Activated T-helper 1 cell treated with anti-CD3 and anti-CD28 coated beads, Interleukin-12 subunit alpha, Interleukin-12 subunit beta, Interleukin-2, Interleukin-4 antibody, amounts not matched to agents 30 ng/mL and 10 ng/mL and 1 ng/mL, durations not matched to agents 14 hours and 24 hours and 36 hours (primary cell): ENCODE results near the gene BCKDHB. TPM values are rescaled to one million over a fixed set of nuclear protein-coding genes. Genes with fewer than 3 reads are reported as not detected.

ENCODE experiments used
- DNase-seq: peaks from one replicate; pipeline ENCODE4 v3.0.0; 2021; ENCODE audit warnings: low spot score
- H3K27ac Mint-ChIP-seq: one replicate; pipeline ENCODE4 v1.8.0; 2021; ENCODE audit warnings: mild to moderate bottlenecking, mixed read lengths
- H3K27me3 Mint-ChIP-seq: one replicate; pipeline ENCODE4 v1.8.0; 2022; ENCODE audit warnings: mild to moderate bottlenecking, moderate library complexity, mixed read lengths; ENCODE audit not compliant: insufficient read depth
- H3K36me3 Mint-ChIP-seq: one replicate; pipeline ENCODE4 v1.8.0; 2021; ENCODE audit warnings: low read depth, mixed read lengths
- H3K4me1 Mint-ChIP-seq: one replicate; pipeline ENCODE4 v1.8.0; 2021; ENCODE audit warnings: low read depth, mixed read lengths
- H3K4me3 Mint-ChIP-seq: one replicate; pipeline ENCODE4 v1.8.0; 2021; ENCODE audit warnings: mild to moderate bottlenecking, moderate library complexity, mixed read lengths
- H3K9me3 Mint-ChIP-seq: one replicate; pipeline ENCODE4 v1.8.0; 2021; ENCODE audit warnings: mixed read lengths
- intact Hi-C: fragments of 100-400 bp; cut with micrococcal nuclease; formaldehyde crosslinking; loops from one replicate; pipeline ENCODE4 v1.15.1; 2024
- total RNA-seq: library from RNA; stranded (reverse); gene quantifications from 2 replicates; pipeline ENCODE4 v1.2.3, GENCODE V29; 2022

The BCKDHB gene
- total RNA-seq, 1 donor from 2014 or later, result 13.3 TPM

- peaks cover 3% of the 10 kb centered on the region for H3K36me3 Mint-ChIP-seq
- no peak overlapping the region for H3K4me3 Mint-ChIP-seq
- no peaks in the 10 kb centered on the region for H3K9me3 Mint-ChIP-seq
- H3K4me1 Mint-ChIP-seq, result no peaks in the 10 kb centered on the region
- intact Hi-C loops, result no loop called here
- no peak for DNase-seq
- no peak overlapping the region for H3K27ac Mint-ChIP-seq
- H3K27me3 Mint-ChIP-seq, result no peaks in the 10 kb centered on the region
Observed at GRCh38 chr6:80356000-80356399, 249.5 kb downstream of the BCKDHB start.

GRCh38 chr6:80356545-80356944, 250.1 kb downstream of the BCKDHB start:
- intact Hi-C loops, result no loop called here
- Mint-ChIP-seq H3K36me3 (peaks cover 3% of the 10 kb centered on the region), H3K4me3 (no peak overlapping the region), H3K27ac (no peak overlapping the region), H3K27me3 (no peaks in the 10 kb centered on the region), H3K9me3 (no peaks in the 10 kb centered on the region), H3K4me1 (no peaks in the 10 kb centered on the region)
- no peak for DNase-seq

- H3K27me3 Mint-ChIP-seq, result no peaks in the 10 kb centered on the region
- H3K9me3 Mint-ChIP-seq, result no peaks in the 10 kb centered on the region
- intact Hi-C loops, result no loop called here
- DNase-seq, result no peak
- no peak overlapping the region for H3K4me3 Mint-ChIP-seq
- no peaks in the 10 kb centered on the region for H3K4me1 Mint-ChIP-seq
- peaks cover 3% of the 10 kb centered on the region for H3K36me3 Mint-ChIP-seq
- no peak overlapping the region for H3K27ac Mint-ChIP-seq
Observed at GRCh38 chr6:80357081-80357480, 250.6 kb downstream of the BCKDHB start.

GRCh38 chr6:80357674-80358073, 251.2 kb downstream of the BCKDHB start:
- Mint-ChIP-seq H3K36me3 (peaks cover 3% of the 10 kb centered on the region), H3K4me1 (no peaks in the 10 kb centered on the region), H3K27ac (no peak overlapping the region), H3K4me3 (no peak overlapping the region), H3K9me3 (no peaks in the 10 kb centered on the region), H3K27me3 (no peaks in the 10 kb centered on the region)
- no peak for DNase-seq
- intact Hi-C loops, result no loop called here

- Mint-ChIP-seq H3K9me3 (no peaks in the 10 kb centered on the region), H3K4me3 (no peak overlapping the region), H3K27ac (no peak overlapping the region), H3K27me3 (no peaks in the 10 kb centered on the region), H3K36me3 (no peaks in the 10 kb centered on the region), H3K4me1 (no peaks in the 10 kb centered on the region)
- DNase-seq, result no peak
- intact Hi-C loops, result no loop called here
Observed at GRCh38 chr6:80363501-80364122, 257.1 kb downstream of the BCKDHB start.

- Mint-ChIP-seq H3K36me3 (no peaks in the 10 kb centered on the region), H3K27ac (no peak overlapping the region), H3K9me3 (no peaks in the 10 kb centered on the region), H3K4me1 (no peaks in the 10 kb centered on the region), H3K27me3 (no peaks in the 10 kb centered on the region), H3K4me3 (no peak overlapping the region)
- DNase-seq, result no peak
- intact Hi-C loops, result no loop called here
Observed at GRCh38 chr6:80364149-80364548, 257.7 kb downstream of the BCKDHB start.

- no peak for DNase-seq
- no peak overlapping the region for H3K4me3 Mint-ChIP-seq
- no peaks in the 10 kb centered on the region for H3K36me3 Mint-ChIP-seq
- H3K27ac Mint-ChIP-seq, result no peak overlapping the region
- intact Hi-C loops, result no loop called here
- H3K27me3 Mint-ChIP-seq, result no peaks in the 10 kb centered on the region
- H3K9me3 Mint-ChIP-seq, result no peaks in the 10 kb centered on the region
- H3K4me1 Mint-ChIP-seq, result no peaks in the 10 kb centered on the region
Observed at GRCh38 chr6:80366051-80366450, 259.6 kb downstream of the BCKDHB start.

- H3K27me3 Mint-ChIP-seq, result no peaks in the 10 kb centered on the region
- DNase-seq, result no peak
- H3K36me3 Mint-ChIP-seq, result no peaks in the 10 kb centered on the region
- no peak overlapping the region for H3K27ac Mint-ChIP-seq
- intact Hi-C loops, result no loop called here
- no peak overlapping the region for H3K4me3 Mint-ChIP-seq
- H3K4me1 Mint-ChIP-seq, result no peaks in the 10 kb centered on the region
- H3K9me3 Mint-ChIP-seq, result no peaks in the 10 kb centered on the region
Observed at GRCh38 chr6:80366714-80367113, 260.2 kb downstream of the BCKDHB start.

GRCh38 chr6:80376411-80376810, 269.9 kb downstream of the BCKDHB start:
- Mint-ChIP-seq H3K27me3 (no peaks in the 10 kb centered on the region), H3K4me1 (no peaks in the 10 kb centered on the region), H3K4me3 (no peak overlapping the region), H3K36me3 (no peaks in the 10 kb centered on the region), H3K9me3 (no peaks in the 10 kb centered on the region), H3K27ac (no peak overlapping the region)
- no peak for DNase-seq
- intact Hi-C loops, result no loop called here

GRCh38 chr6:80380566-80380965, 274.1 kb downstream of the BCKDHB start:
- DNase-seq, result no peak
- Mint-ChIP-seq H3K36me3 (no peaks in the 10 kb centered on the region), H3K27ac (no peak overlapping the region), H3K4me3 (no peak overlapping the region), H3K27me3 (no peaks in the 10 kb centered on the region), H3K9me3 (no peaks in the 10 kb centered on the region), H3K4me1 (no peaks in the 10 kb centered on the region)
- intact Hi-C loops, result no loop called here

GRCh38 chr6:80382811-80383210, 276.3 kb downstream of the BCKDHB start:
- Mint-ChIP-seq H3K27me3 (no peaks in the 10 kb centered on the region), H3K27ac (no peak overlapping the region), H3K9me3 (no peaks in the 10 kb centered on the region), H3K36me3 (no peaks in the 10 kb centered on the region), H3K4me3 (no peak overlapping the region), H3K4me1 (no peaks in the 10 kb centered on the region)
- no peak for DNase-seq
- intact Hi-C loops, result no loop called here

- DNase-seq, result no peak
- Mint-ChIP-seq H3K36me3 (no peaks in the 10 kb centered on the region), H3K27ac (no peak overlapping the region), H3K27me3 (no peaks in the 10 kb centered on the region), H3K9me3 (no peaks in the 10 kb centered on the region), H3K4me3 (no peak overlapping the region), H3K4me1 (no peaks in the 10 kb centered on the region)
- intact Hi-C loops, result no loop called here
Observed at GRCh38 chr6:80388507-80388906, 282.0 kb downstream of the BCKDHB start.
